SK-N-SH (cell line): Measurements from ENCODE around the gene TMEM52B. TPM values are rescaled to one million over a fixed set of nuclear protein-coding genes. Genes with fewer than 3 reads are reported as not detected.

ENCODE experiments used
- CTCF ChIA-PET: fragments of 300-600, 350-600 bp; formaldehyde crosslinking; extraction: SDS; loops from one replicate; lab custom pipeline; 2021; lab: Yijun Ruan, JAX
- POLR2A ChIA-PET: fragments of 350-600 bp; sonication (Branson Sonifier 250); formaldehyde crosslinking; extraction: SDS; loops from one replicate; lab custom pipeline; 2020; ENCODE audit warnings: antibody characterized with exemption, inconsistent platforms; lab: Yijun Ruan, JAX
- DNase-seq: peaks from one replicate; pipeline ENCODE4 v3.0.0; 2012
- H2AFZ ChIP-seq: fragments of 200-600 bp; sonication (generic); 2 replicates; pipeline ENCODE4 v1.8.1; 2016; ENCODE audit warnings: antibody characterized with exemption, mild to moderate bottlenecking, low read depth
- H3F3A ChIP-seq: fragments of 200-600 bp; sonication (generic); replicated peaks from 2 replicates; pipeline ENCODE3; 2016; ENCODE audit warnings: antibody characterized with exemption, mild to moderate bottlenecking; ENCODE audit not compliant: insufficient read depth
- H3K27ac ChIP-seq, 2 experiments: fragments of 200-500 bp in 1 of 2; fragments of 200-600 bp in 1 of 2; sonication (Bioruptor generic) in 1 of 2; sonication (generic), shearing (Covaris generic) in 1 of 2; 2 replicates each; pipeline versions ENCODE4 v1.5.1 to v1.6.1; 2014 to 2016; ENCODE audit warnings: low read depth in 2 of 2, inconsistent platforms in 1 of 2, low read length in 1 of 2, mild to moderate bottlenecking in 1 of 2, mixed read lengths in 1 of 2
- H3K27me3 ChIP-seq: fragments of 200-600 bp; sonication (generic), shearing (Covaris generic); 2 replicates; pipeline ENCODE4 v1.6.1; 2016; ENCODE audit warnings: mixed run types; ENCODE audit not compliant: insufficient read depth
- H3K36me3 ChIP-seq, 2 experiments: fragments of 200-500 bp in 1 of 2; fragments of 200-600 bp in 1 of 2; sonication (Bioruptor generic) in 1 of 2; sonication (generic) in 1 of 2; replicated peaks in 1 of 2; 2 replicates each; pipeline versions ENCODE3 to v1.5.1; 2014 to 2016; ENCODE audit warnings: low read length in 1 of 2, mild to moderate bottlenecking in 1 of 2; ENCODE audit not compliant: insufficient read depth in 2 of 2, control insufficient read depth in 1 of 2
- H3K4me1 ChIP-seq, 2 experiments: fragments of 200-500 bp in 1 of 2; fragments of 200-600 bp in 1 of 2; sonication (Bioruptor generic) in 1 of 2; sonication (generic), shearing (Covaris generic) in 1 of 2; 2 replicates each; pipeline versions ENCODE4 v1.5.1 to v1.6.1; 2014 to 2016; ENCODE audit warnings: low read depth in 1 of 2, low read length in 1 of 2, mixed run types in 1 of 2; ENCODE audit not compliant: insufficient read depth in 2 of 2, control insufficient read depth in 1 of 2
- H3K4me2 ChIP-seq: fragments of 200-600 bp; sonication (generic), shearing (Covaris generic); 2 replicates; pipeline ENCODE4 v1.6.1; 2017; ENCODE audit warnings: mixed run types
- H3K4me3 ChIP-seq, 2 experiments: fragments of 200-500 bp in 1 of 2; fragments of 200-600 bp in 1 of 2; sonication (Bioruptor generic) in 1 of 2; sonication (generic), shearing (Covaris generic) in 1 of 2; 2 replicates each; pipeline versions ENCODE4 v1.5.1 to v1.8.1; 2014 to 2016; ENCODE audit warnings: low read depth in 2 of 2, inconsistent platforms in 1 of 2, low read length in 1 of 2, mild to moderate bottlenecking in 1 of 2, mixed read lengths in 1 of 2, moderate library complexity in 1 of 2
- H3K79me2 ChIP-seq: fragments of 200-600 bp; sonication (generic); 2 replicates; pipeline ENCODE4 v1.8.1; 2017; ENCODE audit warnings: mild to moderate bottlenecking; ENCODE audit not compliant: insufficient read depth
- H3K9ac ChIP-seq: fragments of 200-600 bp; sonication (generic); 2 replicates; pipeline ENCODE4 v1.6.1; 2017; ENCODE audit warnings: mixed run types
- H3K9me2 ChIP-seq: fragments of 200-600 bp; sonication (generic); 2 replicates; pipeline ENCODE4 v1.6.1; 2017; ENCODE audit warnings: mixed run types
- H3K9me3 ChIP-seq: fragments of 200-600 bp; sonication (generic); 2 replicates; pipeline ENCODE4 v1.6.1; 2017; ENCODE audit warnings: mixed run types, mild to moderate bottlenecking, moderate library complexity
- H4K20me1 ChIP-seq: fragments of 200-600 bp; sonication (generic); 2 replicates; pipeline ENCODE4 v1.6.1; 2017; ENCODE audit warnings: mild to moderate bottlenecking, mixed run types; ENCODE audit not compliant: insufficient read depth
- EZH2phosphoT487 ChIP-seq: fragments of 200-600 bp; sonication (generic); IDR thresholded peaks from 2 replicates; pipeline ENCODE4 v1.6.1; 2017; ENCODE audit warnings: low read depth, mixed run types, mild to moderate bottlenecking, antibody characterized with exemption, moderate library complexity, borderline replicate concordance
- NFIC ChIP-seq: IDR thresholded peaks from 2 replicates; pipeline ENCODE4 v1.4.0; 2012; ENCODE audit warnings: borderline replicate concordance
- NRF1 ChIP-seq: IDR thresholded peaks from 2 replicates; pipeline ENCODE4 v1.6.1; 2012; ENCODE audit warnings: low read depth, mild to moderate bottlenecking, low read length
- RAD21 ChIP-seq: IDR thresholded peaks from 2 replicates; pipeline ENCODE4 v1.6.1; 2012; ENCODE audit warnings: mild to moderate bottlenecking, low read length
- RXRA ChIP-seq: IDR thresholded peaks from 2 replicates; pipeline ENCODE4 v1.4.0; 2012; ENCODE audit warnings: low read depth, mild to moderate bottlenecking, borderline replicate concordance
- YY1 ChIP-seq: IDR thresholded peaks from 2 replicates; pipeline ENCODE4 v1.4.0; 2012; ENCODE audit warnings: low read depth, mild to moderate bottlenecking
- WGBS: methylation state at CpG from one replicate; pipeline ENCODE4 v1.1.6; 2017; ENCODE audit warnings: low lambda C conversion rate; 5-methylcytosine and 5-hydroxymethylcytosine counted together
- polyA plus RNA-seq, 3 experiments: library from polyadenylated mRNA; depleted of rRNA; stranded (reverse); fragments of >200 nt; gene quantifications; 2 replicates each; pipeline ENCODE4 v1.2.3, GENCODE V29; 2012
- TF ChIP-seq, protein P1 (sequence below): IDR thresholded peaks from 2 replicates; pipeline ENCODE4 v1.4.0; 2012; ENCODE audit warnings: low read depth, borderline replicate concordance
- TF ChIP-seq, protein P2 (sequence below): fragments of 150-350 bp; IDR thresholded peaks from 2 replicates; pipeline ENCODE4 v1.6.1; 2017; ENCODE audit warnings: antibody characterized with exemption, low read length, low read depth, borderline replicate concordance

The TMEM52B gene
- polyA plus RNA-seq, 1 of the 3 experiments (the other 2 are of a cell fraction): not detected

GRCh38 chr12:10175846-10176636 is 2.8 kb upstream of the TMEM52B start:
- no peak for TF ChIP-seq NRF1
- no peak for TF ChIP-seq EZH2phosphoT487
- TF ChIP-seq, protein P1, sequence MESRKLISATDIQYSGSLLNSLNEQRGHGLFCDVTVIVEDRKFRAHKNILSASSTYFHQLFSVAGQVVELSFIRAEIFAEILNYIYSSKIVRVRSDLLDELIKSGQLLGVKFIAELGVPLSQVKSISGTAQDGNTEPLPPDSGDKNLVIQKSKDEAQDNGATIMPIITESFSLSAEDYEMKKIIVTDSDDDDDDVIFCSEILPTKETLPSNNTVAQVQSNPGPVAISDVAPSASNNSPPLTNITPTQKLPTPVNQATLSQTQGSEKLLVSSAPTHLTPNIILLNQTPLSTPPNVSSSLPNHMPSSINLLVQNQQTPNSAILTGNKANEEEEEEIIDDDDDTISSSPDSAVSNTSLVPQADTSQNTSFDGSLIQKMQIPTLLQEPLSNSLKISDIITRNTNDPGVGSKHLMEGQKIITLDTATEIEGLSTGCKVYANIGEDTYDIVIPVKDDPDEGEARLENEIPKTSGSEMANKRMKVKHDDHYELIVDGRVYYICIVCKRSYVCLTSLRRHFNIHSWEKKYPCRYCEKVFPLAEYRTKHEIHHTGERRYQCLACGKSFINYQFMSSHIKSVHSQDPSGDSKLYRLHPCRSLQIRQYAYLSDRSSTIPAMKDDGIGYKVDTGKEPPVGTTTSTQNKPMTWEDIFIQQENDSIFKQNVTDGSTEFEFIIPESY: no peak
- TF ChIP-seq RXRA: no peak
- TF ChIP-seq, protein P2, sequence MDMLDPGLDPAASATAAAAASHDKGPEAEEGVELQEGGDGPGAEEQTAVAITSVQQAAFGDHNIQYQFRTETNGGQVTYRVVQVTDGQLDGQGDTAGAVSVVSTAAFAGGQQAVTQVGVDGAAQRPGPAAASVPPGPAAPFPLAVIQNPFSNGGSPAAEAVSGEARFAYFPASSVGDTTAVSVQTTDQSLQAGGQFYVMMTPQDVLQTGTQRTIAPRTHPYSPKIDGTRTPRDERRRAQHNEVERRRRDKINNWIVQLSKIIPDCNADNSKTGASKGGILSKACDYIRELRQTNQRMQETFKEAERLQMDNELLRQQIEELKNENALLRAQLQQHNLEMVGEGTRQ: no peak
- Histone ChIP-seq H3K4me2 (no peak overlapping the region), H2AFZ (no peak overlapping the region), H3K4me3 (no peak overlapping the region), H3K79me2 (no peaks in the 10 kb centered on the region), H3F3A (no peaks in the 10 kb centered on the region), H3K36me3 (no peaks in the 10 kb centered on the region), H3K4me1 (no peaks in the 10 kb centered on the region), H3K27ac (no peak overlapping the region), H3K9ac (no peak overlapping the region), H3K27me3 (peaks cover 26% of the 10 kb centered on the region; the same call in 1 of the 2 replicates), H3K9me2 (no peaks in the 10 kb centered on the region), H4K20me1 (no peaks in the 10 kb centered on the region), H3K9me3 (no peaks in the 10 kb centered on the region)
- WGBS: 15% methylated on average over 5 of the region's 5 CpGs
- DNase-seq: no peak
- ChIA-PET CTCF (no interaction called here), POLR2A (no interaction called here)

DNA sequence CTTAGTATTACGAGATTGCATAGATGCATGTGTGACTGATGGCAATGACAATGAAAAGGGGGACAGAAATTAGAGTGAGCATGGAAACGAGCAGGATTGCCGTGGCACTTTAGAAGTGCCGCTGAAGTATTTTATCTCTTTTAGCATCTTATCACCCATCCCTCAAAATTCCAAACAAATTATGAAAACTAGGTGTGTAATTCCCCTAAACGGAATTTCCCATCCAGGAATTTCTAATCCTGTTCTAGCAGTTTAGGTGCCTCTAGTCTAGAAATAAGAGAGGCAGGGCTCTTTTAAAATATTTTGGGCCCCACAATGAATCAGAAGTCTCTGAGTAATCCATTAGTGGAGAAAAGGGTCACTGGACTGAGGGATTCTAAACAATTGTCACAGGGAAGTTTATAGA is 947 bp downstream of the TMEM52B start:
- Histone ChIP-seq H3K4me2 (no peak overlapping the region), H3K9ac (no peak overlapping the region), H3K4me1 (no peaks in the 10 kb centered on the region), H3K9me3 (no peaks in the 10 kb centered on the region), H3K27me3 (peaks cover 37% of the 10 kb centered on the region; the same call in 1 of the 2 replicates), H3F3A (no peaks in the 10 kb centered on the region), H2AFZ (no peak overlapping the region), H3K36me3 (no peaks in the 10 kb centered on the region), H3K9me2 (no peaks in the 10 kb centered on the region), H3K79me2 (no peaks in the 10 kb centered on the region), H4K20me1 (no peaks in the 10 kb centered on the region), H3K27ac (no peak overlapping the region), H3K4me3 (no peak overlapping the region)
- DNase-seq: no peak
- ChIA-PET POLR2A (no interaction called here), CTCF (no interaction called here)
- WGBS: 5% methylated on average over 5 of the region's 5 CpGs
- TF ChIP-seq NFIC: no peak
- TF ChIP-seq RXRA: no peak
- TF ChIP-seq RAD21: no peak
- no peak for TF ChIP-seq YY1
- TF ChIP-seq NRF1: no peak
